NCI-H1417 (cell line): ENCODE measurements around the gene ETFRF1.

Experiments
- DNase-seq, 3 experiments: peaks; one replicate each; lab custom pipeline; 2025; lab: John Stamatoyannopoulos, UW

ETFRF1 gene, protein sequence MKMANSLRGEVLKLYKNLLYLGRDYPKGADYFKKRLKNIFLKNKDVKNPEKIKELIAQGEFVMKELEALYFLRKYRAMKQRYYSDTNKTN

DNA sequence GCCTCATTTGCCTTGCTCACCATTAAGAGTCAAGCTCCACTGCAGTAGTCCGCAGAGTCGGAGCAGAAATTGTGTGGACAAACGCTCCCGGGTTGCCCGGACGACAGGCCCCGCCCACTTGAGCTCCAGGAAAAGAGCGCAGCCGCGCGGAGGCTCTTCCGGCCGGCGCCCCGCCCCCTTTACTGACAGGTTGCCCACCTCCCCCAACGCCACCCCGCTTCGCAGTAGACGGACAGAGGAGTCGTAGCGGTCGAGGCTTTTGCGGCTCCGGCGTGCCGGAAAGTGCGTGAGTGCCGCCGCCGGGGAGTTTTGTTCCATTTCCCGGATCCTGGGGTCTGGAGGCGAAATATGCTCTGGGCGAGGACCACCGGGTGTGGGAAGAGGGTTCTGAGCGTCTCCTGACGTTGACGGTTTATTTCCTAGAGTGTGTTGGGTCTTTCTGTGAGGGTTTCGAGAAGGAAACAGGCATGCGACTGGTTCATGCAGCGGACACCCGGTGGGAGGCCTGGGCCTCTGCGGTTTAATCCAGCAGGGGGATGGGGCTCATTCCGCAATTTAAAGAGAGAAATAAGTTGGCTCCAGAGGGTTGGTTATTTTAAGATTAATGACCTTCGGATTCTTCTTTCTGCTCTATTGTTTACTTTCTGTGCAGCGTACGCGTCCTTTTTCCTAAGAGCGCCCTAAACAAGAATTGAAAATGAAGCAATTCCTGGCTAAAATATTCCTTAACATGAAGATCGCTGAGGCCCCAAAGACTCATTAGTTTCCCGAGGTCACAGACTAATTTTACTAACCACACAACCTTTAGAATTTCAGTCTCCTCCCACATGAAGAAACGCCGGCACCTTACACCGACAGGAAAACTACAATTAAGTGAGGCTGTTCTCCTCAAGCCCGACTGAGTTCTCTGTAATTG lies at the start of gene ETFRF1, which contains the start of gene DNAI7:
Gene ETFRF1 (plus strand): TSS at position 182 of the 916 bp plus-strand sequence. CDS start 8,720 bp downstream, outside the sequence.
Gene DNAI7 (minus strand): TSS at position 105 of the 916 bp plus-strand sequence. CDS start 82 bp downstream, at position 23.
- DNase-seq: peak; percentile 96 to 99 (median 96)

DNA sequence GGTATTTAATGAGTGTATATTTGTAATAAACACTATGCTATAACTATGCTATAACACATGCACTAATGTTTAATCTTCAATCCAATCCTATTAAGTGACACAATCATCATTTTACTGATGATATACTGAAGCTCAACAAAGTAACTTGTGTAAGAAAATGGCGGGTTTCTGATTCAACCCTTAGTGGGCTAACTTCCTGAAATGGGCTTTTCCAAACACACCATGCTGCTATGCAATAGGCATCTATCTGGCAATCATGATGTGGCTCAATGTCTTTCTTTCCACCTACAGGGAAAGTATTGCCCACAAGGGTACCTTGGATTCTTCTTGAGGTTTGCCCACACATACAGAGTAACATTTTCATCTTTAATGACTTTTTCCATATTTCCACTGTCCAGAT lies 48.4 kb upstream of the ETFRF1 start:
- no peak for DNase-seq

DNA sequence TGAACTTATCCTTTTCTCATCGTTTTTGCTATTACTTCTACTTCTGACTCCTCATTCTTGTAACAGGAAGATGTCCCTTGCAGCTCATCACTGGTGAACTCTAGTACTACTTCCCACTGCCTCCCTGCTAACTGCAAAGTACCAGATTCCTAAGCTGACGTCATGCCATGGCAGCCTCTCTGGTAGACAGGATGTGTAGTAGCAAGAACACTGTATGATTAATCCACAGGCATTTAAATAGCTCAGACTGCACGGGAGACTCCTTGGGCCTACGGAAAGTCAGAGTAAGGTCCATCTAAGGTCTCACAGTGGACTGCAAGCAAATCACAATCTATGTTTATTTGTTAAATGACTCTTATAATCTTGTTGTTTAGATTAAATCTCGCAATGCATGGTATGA lies 43.6 kb upstream of the ETFRF1 start:
- no peak for DNase-seq

DNA sequence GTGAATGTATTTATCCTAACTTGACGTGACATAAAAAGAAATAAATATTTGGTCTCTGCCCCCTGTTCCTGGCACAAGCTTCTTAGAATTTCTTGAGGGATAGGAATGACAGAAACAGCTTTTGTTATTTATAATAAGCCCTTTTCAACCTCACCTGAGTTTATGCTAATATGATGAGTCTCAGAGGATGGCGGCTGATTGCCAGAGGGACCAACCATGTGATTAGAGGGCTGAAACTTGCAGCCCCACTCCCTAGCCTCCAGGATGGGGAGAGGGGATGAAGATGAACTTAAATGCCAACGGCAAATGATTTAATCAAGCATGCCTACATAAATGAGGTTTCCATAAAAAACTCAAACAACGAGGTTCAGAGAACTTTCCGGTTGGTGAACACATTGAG lies 43.0 kb upstream of the ETFRF1 start:
- no peak for DNase-seq

DNA sequence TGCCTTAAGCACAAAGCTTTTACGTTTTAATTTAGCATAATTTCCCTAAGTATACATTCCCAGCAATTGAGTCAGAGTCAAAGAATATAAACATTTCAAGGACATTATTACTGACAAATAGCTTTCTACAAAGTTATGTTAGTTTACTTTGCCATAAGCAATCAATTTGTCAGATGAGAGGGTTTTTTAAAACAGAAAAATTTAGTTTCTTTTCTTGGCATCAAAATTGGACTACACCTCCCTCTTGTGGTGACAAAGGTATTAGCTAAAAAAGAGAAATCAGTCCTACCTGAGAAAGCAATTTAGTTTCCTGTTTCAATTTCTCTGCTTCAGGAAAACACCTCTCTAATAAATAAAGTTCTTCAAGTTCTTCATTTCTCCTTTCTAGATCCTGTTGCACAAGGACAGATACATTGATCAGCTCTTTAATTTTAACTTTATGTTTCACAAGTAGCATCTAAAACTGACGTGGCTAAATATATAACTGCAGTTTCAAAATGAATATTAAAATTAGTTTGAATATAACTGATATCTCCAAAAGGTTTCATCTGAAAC lies 39.9 kb upstream of the ETFRF1 start:
- DNase-seq: peak in 2 of 3 experiments; percentile 13 to 66

DNA sequence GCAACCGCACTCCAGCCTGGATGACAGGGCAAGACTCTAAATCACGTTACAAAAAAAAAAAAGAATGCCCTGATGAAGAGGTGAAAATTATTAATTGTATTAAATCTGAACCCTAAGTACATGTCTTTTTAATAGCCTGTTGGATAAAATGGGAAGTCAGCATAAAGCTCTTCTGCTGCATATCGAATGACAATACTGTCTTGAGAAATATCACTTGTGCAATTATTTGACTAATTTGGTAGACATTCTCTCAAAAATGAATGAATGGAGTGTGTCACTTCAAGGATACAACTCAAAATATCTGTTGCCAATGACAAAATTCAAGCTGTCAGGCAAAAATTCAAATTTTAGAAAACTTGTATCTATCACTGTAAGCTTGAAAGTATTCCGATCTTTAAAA lies 39.0 kb upstream of the ETFRF1 start:
- no peak for DNase-seq

DNA sequence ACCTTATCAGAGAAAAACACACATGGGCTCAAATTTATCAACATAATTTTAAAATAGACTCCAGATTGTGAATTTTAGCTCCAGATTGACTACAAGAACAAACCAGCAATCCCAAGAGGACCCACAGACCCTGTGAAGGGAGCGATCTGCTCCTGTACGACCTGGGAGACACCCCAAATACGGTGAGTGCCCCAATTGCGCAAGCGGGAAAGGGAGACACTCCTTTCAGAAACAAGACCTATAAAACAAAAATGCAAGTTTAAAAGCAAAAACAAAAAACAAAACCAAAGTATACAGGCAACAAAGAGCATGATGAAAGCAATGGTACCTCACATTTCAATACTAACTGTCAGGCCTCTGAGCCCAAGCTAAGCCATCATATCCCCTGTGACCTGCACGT lies 32.2 kb upstream of the ETFRF1 start:
- no peak for DNase-seq

DNA sequence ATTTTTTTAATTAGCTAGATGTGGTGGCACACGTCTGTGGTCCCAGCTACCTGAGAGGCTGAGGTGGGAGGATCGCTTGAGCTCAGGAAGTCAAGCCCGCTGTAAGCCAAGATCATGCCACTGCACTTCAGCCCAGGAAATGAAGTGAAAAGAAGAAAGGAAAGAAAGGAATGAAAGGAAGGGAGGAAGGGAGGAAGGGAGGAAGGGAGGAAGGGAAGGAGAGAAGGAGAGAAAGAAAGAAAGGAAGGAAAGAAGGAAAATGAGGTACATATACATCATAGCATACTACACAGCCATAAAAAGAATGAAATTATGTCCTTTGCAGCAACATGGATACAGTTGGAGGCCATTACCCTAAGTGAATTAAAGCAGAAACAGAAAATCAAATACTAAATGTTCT lies 12.3 kb upstream of the ETFRF1 start:
- no peak for DNase-seq

DNA sequence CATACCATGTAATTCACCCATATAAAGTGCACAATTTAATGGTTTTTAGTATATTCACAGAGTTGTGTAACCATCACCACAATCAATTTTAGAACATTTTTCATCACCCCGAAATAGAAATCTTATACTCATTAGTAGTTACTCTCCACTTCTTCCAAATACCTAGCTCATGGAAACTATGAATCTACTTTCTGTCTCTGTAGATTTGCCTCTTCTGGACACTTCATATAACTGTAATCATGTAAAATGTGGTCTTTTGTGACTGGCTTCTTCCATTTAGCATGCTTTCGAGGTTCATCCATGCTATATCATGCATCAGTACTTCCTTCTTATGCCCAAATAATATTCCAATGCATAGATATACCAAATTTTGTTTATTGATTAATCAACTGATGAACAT lies 10.9 kb upstream of the ETFRF1 start:
- no peak for DNase-seq

DNA sequence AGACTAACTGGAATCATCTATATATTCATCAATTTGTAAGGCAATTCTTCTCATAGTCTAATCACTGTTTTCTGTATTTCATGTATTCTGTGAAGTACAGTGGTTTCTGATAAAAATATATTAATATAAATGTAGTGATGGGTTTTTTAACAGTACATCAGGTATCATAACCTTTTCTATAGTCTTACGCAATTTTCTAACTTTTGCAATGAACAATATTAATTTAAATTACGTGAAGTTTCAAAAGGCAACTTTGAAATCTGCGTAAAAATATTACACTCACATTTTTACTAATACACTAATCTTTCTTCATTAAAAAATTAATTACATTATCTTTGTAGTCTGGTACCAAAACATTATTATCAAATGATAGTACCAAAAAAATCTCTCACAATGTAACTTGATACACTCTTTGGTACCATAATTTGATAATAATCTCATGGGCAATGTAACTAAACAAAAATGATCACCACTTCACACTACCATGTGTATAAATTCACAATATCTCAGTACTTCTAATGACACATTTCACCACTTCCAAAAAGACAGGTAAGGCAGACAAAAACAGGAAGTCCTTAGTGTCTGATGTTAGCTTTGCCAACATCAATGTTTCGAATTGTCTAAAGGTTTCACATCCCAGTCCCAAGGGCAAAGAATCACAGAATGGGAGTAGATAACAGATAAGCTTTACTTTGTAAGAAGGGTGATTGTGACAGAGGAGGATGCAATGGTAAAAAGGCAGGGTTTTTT lies 8.8 kb upstream of the ETFRF1 start:
- no peak for DNase-seq

DNA sequence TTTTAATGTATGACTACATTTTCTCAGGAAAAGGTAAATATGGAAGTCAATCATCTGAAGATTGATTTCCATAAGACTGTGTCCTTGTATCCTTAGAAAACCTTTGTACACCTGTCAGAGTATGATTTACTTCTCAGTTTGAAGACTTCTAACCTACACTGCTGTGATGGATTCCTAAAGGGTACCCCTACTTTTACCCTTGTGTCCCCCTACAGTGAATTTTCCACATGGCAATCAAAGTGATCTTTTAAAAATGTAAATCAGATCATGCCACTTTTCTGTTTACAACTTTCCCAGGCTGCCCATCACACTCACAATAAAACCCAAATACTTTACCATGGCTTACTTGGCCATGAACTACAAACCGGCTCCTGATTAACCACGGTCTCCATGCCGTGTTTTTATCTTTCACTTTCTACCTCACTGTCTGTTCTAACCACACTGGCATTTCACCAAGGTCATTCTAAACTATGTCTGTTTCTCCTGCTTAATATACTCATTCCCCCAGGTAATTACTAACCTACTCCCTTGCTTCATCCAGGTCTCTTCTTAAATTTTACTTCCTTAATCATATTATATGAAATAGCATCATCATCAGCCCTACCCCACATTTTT lies 8.1 kb upstream of the ETFRF1 start:
- no peak for DNase-seq

DNA sequence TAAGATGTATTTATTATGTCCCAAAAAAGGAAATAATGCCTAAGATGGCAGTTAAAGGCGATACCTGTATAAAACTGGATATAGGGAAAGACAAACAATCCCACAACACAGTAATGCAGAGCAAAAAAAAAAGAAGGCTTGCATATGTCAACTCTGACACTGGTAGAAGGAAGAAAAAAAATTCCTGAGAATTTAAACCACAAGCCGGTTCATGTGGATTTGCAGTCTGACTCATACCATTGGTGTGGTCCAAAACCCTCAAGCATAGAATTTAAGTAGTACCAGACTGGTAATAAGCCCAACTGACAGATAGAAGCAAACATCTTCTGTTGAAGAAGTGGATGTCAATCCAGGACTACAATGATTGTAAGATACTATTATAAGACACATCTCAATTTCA lies 7.3 kb upstream of the ETFRF1 start:
- DNase-seq: no peak

DNA sequence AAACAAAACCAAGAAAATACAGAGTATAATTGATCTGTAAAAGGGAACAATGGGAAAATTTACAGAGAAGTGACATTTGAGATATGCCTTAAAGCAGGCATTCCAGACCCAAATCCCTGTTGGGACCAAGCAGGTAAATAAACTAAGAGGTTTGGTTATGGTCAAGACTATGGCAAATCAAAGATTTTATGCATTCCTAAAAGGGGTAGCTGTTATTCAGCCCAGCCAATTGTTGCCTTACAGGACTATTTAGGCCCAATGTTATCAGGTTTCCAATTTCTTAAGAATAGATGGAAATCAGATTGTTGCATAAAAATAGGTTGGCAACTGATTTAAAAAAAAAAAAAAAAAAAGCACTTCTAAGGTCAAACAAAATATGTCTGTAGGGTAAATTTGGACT lies 5.4 kb upstream of the ETFRF1 start:
- DNase-seq: no peak

DNA sequence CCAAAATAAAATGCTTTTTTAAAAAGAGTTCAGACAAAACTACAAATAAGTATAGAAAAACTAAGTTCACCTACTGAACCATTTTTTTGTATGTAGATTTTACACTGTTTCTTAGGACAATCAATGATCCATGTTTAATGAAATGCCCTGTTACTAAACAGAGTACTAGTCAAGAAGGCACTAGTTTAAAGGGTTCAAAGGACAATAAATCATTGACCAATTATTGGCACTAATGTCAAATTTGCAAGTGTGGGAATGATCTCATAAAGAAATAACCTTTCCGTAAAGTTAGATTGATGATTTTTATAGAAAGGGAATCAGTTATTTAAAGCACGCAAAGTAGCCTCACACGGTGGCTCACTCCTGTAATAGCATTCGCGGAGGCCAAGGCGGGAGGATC lies 4.2 kb upstream of the ETFRF1 start:
- DNase-seq: no peak

DNA sequence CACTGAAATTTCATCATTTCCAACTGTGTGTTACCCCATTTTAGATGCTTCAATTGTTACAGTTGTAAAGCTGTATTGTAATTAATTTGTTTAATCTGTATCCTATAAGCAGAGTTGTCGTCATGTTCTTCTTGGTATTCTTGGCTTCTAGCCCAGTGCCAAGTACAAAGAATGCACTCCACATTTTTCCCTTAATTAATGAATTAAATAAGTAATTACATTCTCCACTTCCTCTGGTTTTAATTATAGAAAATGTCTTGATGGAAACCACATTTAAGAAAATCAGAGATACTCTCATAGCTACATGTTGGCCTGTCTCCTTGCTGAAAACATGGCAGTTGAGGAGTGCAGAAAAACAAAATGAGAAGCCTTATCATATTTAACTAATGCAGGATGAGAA lies 823 bp upstream of the ETFRF1 start:
- peak in 2 of 3 experiments; percentile 18 to 63 for DNase-seq

DNA sequence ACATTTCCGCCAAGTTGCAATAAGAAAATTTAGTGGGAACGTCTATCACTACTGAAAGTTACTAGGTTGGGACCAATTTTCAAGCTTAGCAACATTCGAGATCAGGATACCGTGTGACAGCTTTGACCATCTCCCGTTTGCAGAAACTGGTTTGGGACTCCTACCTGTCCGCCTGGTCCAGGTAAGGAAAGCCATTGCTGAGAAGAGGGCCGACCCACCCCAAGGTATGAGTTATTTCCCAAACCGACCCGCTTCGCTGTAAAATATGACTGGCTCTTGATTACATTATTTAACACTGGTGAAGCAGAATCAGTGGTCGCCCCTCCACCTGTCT lies 348 bp upstream of the ETFRF1 start:
- DNase-seq: no peak

DNA sequence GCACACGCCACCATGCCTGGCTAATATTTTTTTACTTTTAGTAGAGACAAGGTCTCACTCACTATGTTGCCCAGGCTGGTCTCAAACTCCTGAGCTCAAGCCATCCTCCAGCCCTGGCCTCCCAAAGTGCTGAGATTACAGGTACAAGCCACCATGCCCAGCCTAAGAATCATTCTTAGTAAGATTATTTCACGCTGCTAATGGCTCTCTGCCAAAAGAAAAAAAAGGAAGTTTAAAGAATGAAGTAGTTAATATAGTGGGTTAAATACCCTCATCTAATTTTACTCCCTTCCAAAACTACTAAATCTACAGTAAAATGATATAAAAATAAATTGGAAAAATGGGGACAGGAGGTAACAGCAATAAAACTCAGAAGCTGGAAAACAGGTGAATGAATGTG lies 2.6 kb downstream of the ETFRF1 start:
- DNase-seq: no peak

DNA sequence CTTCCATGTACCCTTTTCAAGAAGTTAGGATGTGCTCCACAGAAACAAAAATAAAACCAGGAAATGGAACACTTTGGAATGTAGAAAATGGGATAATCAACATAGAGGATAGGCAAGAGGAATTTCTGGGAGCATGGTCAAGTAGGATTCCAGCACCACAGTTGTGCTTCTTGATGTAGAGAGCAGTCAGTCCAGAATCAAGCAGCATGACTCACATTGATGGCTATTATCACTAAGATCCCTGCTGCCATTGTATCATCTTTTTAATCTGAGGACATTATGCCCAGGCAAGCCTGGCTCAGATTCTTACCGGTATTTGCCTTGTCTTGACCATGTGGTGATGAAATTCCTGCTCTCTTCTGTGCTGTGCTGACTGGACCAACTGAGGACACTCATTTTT lies 5.7 kb downstream of the ETFRF1 start:
- DNase-seq: no peak

DNA sequence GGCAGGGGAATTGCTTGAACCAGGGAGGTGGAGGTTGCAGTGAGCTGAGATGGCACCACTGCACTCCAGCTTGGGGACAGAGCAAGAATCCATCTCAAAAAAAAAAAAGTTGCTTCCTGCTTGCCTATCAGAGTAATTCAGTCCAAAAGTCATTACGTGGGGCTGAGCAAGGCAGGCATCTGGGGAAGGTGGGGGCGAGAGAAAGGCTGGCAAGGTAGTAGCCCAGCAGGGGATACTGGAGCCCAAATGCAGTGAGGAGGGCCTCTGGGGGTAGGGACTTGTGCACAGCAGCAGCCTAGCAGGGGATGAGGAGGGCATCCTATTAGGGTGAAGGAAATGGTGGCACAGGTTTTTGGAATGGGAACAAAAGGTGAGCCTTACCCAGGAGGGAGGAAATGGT lies 7.1 kb downstream of the ETFRF1 start:
- DNase-seq: no peak

DNA sequence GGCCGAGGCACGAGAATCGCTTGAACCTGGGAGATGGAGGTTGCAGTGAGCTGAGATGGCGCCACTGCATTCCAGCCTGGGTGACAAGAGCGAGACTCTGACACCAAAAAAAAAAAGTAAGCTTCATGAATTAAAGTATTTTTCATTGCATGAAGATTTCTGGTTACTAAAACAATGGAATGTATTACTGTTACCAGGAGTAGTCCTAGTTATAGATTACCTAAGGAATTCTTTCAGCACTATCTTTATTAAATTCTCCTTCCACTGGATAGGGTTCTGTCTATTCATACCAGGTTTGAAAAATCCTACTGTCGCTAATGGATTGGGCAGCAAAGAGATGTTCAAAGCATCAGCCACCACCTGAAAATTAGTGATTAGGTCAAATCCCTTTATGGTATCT lies 12.4 kb downstream of the ETFRF1 start:
- DNase-seq: no peak

DNA sequence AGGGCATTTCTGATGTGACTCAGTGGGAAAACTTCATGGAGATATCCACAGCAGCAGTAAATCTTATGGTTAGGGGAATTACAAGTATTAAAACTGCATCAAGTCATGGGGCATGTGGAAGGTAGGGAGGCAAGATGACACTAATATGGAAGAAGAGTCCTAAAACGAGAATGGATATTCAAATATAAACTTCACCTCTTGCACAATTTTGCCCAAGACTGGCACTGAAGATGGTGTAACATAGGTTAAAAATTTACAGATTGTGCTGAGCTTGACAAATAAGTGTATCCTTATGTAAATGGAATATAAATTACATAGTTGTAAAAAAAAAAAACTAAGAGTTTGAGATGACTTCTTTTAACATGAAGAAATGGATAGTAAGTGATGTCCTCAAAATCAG lies 12.8 kb downstream of the ETFRF1 start:
- no peak for DNase-seq

DNA sequence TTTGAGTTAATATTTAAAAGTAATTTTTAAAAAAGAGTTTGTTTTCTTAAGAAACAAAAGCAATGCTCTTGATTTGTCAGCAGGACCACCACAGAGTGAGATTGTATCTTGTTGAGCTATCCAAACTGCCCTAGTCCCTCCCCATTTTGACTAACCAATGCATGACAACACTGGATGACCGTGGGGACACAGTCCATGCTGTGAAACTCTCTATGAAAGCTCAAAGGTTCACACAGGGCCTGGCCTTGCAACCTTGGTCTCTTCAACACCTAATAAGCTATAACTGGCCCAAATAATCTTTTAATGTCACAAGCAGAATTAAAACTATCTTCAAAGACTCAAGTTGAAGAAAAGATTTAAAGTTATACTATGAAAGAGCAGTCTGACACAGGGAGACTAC lies 13.5 kb downstream of the ETFRF1 start:
- no peak for DNase-seq
